ENCODE data around the gene AADACL3.

AADACL3 gene

GRCh38 chr1:12754738-12755137, 38.8 kb downstream of the AADACL3 start:
- H3K9me3 ChIP-seq (ENCODE audit: control insufficient read depth, low read depth, low read length) = no peaks in the 10 kb centered on the region
- no peak overlapping the region for H3K4me3 ChIP-seq (ENCODE audit: low read length)
- no peak overlapping the region for H3K27ac ChIP-seq (ENCODE audit: low read length)
- no peak overlapping the region for H3K9ac ChIP-seq (ENCODE audit: low read length)
- H3K4me1 ChIP-seq (ENCODE audit: control insufficient read depth, low read depth, low read length) = no peaks in the 10 kb centered on the region
- H3K27me3 ChIP-seq (ENCODE audit: control insufficient read depth, insufficient read depth, low read length) = no peaks in the 10 kb centered on the region
- H3K36me3 ChIP-seq (ENCODE audit: control insufficient read depth, low read depth, low read length) = no peaks in the 10 kb centered on the region

GRCh38 chr1:12756273-12756672, 40.4 kb downstream of the AADACL3 start:
- no peaks in the 10 kb centered on the region for H3K36me3 ChIP-seq (ENCODE audit: control insufficient read depth, low read depth, low read length)
- no peak overlapping the region for H3K9ac ChIP-seq (ENCODE audit: low read length)
- H3K9me3 ChIP-seq (ENCODE audit: control insufficient read depth, low read depth, low read length) = no peaks in the 10 kb centered on the region
- no peak overlapping the region for H3K27ac ChIP-seq (ENCODE audit: low read length)
- no peaks in the 10 kb centered on the region for H3K27me3 ChIP-seq (ENCODE audit: control insufficient read depth, insufficient read depth, low read length)
- no peak overlapping the region for H3K4me3 ChIP-seq (ENCODE audit: low read length)
- no peaks in the 10 kb centered on the region for H3K4me1 ChIP-seq (ENCODE audit: control insufficient read depth, low read depth, low read length)

- Histone ChIP-seq H3K4me1 (ENCODE audit: control insufficient read depth, low read depth, low read length) (no peaks in the 10 kb centered on the region), H3K4me3 (ENCODE audit: low read length) (no peak overlapping the region), H3K9ac (ENCODE audit: low read length) (no peak overlapping the region), H3K27me3 (ENCODE audit: control insufficient read depth, insufficient read depth, low read length) (no peaks in the 10 kb centered on the region), H3K36me3 (ENCODE audit: control insufficient read depth, low read depth, low read length) (no peaks in the 10 kb centered on the region), H3K9me3 (ENCODE audit: control insufficient read depth, low read depth, low read length) (no peaks in the 10 kb centered on the region), H3K27ac (ENCODE audit: low read length) (no peak overlapping the region)
These were observed 41.0 kb downstream of the AADACL3 start for GRCh38 chr1:12756768-12757413.

DNA sequence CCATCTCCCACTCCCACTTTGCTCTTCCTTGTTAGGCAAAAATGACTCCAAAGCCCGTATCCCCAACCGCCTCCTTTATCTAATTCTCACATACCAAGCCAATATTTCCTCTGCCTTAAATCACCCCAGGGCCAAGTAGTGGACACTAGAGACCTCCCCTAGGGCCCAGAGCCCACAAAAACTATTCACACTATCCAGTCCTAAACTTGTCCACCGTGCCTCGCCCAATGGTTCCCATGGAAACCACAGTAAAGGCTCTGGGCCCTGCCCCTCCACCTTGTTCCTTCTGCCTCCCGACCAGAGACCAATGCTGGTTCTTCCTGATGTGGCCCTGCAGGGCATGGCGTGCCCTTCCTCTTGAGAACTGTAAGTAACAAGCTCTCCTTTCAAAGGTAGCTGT, 41.9 kb downstream of the AADACL3 start:
- H3K36me3 ChIP-seq (ENCODE audit: control insufficient read depth, low read depth, low read length) = no peaks in the 10 kb centered on the region
- no peaks in the 10 kb centered on the region for H3K9me3 ChIP-seq (ENCODE audit: control insufficient read depth, low read depth, low read length)
- no peak overlapping the region for H3K27ac ChIP-seq (ENCODE audit: low read length)
- no peak overlapping the region for H3K4me3 ChIP-seq (ENCODE audit: low read length)
- no peak overlapping the region for H3K9ac ChIP-seq (ENCODE audit: low read length)
- no peaks in the 10 kb centered on the region for H3K27me3 ChIP-seq (ENCODE audit: control insufficient read depth, insufficient read depth, low read length)
- no peaks in the 10 kb centered on the region for H3K4me1 ChIP-seq (ENCODE audit: control insufficient read depth, low read depth, low read length)

DNA sequence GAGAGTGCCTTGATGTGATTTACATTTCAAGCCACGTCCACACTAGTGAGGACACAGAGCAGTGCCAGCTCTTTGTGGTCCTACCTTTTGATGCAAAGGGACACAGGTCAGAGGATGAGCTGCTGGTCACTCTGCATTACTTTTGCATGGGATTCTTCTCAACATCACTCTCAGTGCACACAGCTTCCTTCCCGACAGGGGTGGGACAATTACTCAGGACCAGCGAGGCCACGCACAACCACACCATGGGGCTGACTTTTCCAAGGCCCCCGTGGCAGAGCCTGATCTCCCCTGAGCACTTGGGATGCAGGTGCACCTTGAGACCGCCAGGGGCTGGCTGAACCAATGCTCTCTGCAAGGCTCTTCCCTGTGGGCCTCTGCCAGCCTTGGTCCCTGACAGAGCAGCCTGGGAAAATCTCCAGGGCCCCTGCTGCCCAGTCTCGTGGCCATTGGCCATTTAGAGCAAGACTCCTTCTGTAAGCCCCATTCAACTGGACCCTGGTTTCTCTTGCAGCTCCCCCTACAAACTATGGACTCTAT, 44.4 kb downstream of the AADACL3 start:
- no peaks in the 10 kb centered on the region for H3K9me3 ChIP-seq (ENCODE audit: control insufficient read depth, low read depth, low read length)
- H3K36me3 ChIP-seq (ENCODE audit: control insufficient read depth, low read depth, low read length) = no peaks in the 10 kb centered on the region
- H3K9ac ChIP-seq (ENCODE audit: low read length) = no peak overlapping the region
- H3K4me1 ChIP-seq (ENCODE audit: control insufficient read depth, low read depth, low read length) = no peaks in the 10 kb centered on the region
- no peak overlapping the region for H3K27ac ChIP-seq (ENCODE audit: low read length)
- no peak overlapping the region for H3K4me3 ChIP-seq (ENCODE audit: low read length)
- no peaks in the 10 kb centered on the region for H3K27me3 ChIP-seq (ENCODE audit: control insufficient read depth, insufficient read depth, low read length)

- Histone ChIP-seq H3K4me1 (ENCODE audit: control insufficient read depth, low read depth, low read length) (no peaks in the 10 kb centered on the region), H3K27me3 (ENCODE audit: control insufficient read depth, insufficient read depth, low read length) (no peaks in the 10 kb centered on the region), H3K9me3 (ENCODE audit: control insufficient read depth, low read depth, low read length) (no peaks in the 10 kb centered on the region), H3K9ac (ENCODE audit: low read length) (no peak overlapping the region), H3K36me3 (ENCODE audit: control insufficient read depth, low read depth, low read length) (no peaks in the 10 kb centered on the region), H3K4me3 (ENCODE audit: low read length) (no peak overlapping the region), H3K27ac (ENCODE audit: low read length) (no peak overlapping the region)
These were observed 45.9 kb downstream of the AADACL3 start for GRCh38 chr1:12761781-12762180.

GRCh38 chr1:12762766-12763165, 46.9 kb downstream of the AADACL3 start:
- no peaks in the 10 kb centered on the region for H3K36me3 ChIP-seq (ENCODE audit: control insufficient read depth, low read depth, low read length)
- H3K4me3 ChIP-seq (ENCODE audit: low read length) = no peak overlapping the region
- no peak overlapping the region for H3K27ac ChIP-seq (ENCODE audit: low read length)
- no peaks in the 10 kb centered on the region for H3K4me1 ChIP-seq (ENCODE audit: control insufficient read depth, low read depth, low read length)
- no peaks in the 10 kb centered on the region for H3K9me3 ChIP-seq (ENCODE audit: control insufficient read depth, low read depth, low read length)
- H3K9ac ChIP-seq (ENCODE audit: low read length) = no peak overlapping the region
- no peaks in the 10 kb centered on the region for H3K27me3 ChIP-seq (ENCODE audit: control insufficient read depth, insufficient read depth, low read length)

GRCh38 chr1:12763479-12763878, 47.6 kb downstream of the AADACL3 start:
- Histone ChIP-seq H3K9me3 (ENCODE audit: control insufficient read depth, low read depth, low read length) (no peaks in the 10 kb centered on the region), H3K4me3 (ENCODE audit: low read length) (no peak overlapping the region), H3K27me3 (ENCODE audit: control insufficient read depth, insufficient read depth, low read length) (no peaks in the 10 kb centered on the region), H3K9ac (ENCODE audit: low read length) (no peak overlapping the region), H3K27ac (ENCODE audit: low read length) (no peak overlapping the region), H3K36me3 (ENCODE audit: control insufficient read depth, low read depth, low read length) (no peaks in the 10 kb centered on the region), H3K4me1 (ENCODE audit: control insufficient read depth, low read depth, low read length) (no peaks in the 10 kb centered on the region)

DNA sequence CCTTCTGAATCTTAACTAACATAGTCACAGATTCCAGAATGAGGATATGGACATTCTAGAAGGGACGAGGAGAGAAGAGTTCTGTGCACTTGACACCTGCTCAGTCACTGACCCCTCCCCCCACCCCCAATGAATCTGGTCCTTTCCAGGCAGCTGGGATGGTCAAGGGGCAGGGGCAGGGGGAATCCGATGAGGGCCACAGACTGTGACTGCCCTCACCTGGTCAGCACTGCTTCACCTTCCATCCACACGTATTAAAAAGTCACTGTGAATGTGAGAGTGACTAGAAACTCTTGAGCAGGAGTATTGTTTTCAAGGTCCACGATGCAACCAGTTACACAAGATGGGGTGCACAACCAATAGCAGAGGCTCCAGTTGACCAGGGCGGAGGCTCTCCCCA, 48.1 kb downstream of the AADACL3 start:
- Histone ChIP-seq H3K27ac (ENCODE audit: low read length) (no peak overlapping the region), H3K27me3 (ENCODE audit: control insufficient read depth, insufficient read depth, low read length) (no peaks in the 10 kb centered on the region), H3K9ac (ENCODE audit: low read length) (no peak overlapping the region)

GRCh38 chr1:12769031-12769430, 53.1 kb downstream of the AADACL3 start:
- Histone ChIP-seq H3K36me3 (ENCODE audit: control insufficient read depth, low read depth, low read length) (no peaks in the 10 kb centered on the region), H3K9me3 (ENCODE audit: control insufficient read depth, low read depth, low read length) (no peaks in the 10 kb centered on the region), H3K27me3 (ENCODE audit: control insufficient read depth, insufficient read depth, low read length) (no peaks in the 10 kb centered on the region), H3K4me3 (ENCODE audit: low read length) (no peak overlapping the region), H3K9ac (ENCODE audit: low read length) (no peak overlapping the region), H3K27ac (ENCODE audit: low read length) (no peak overlapping the region), H3K4me1 (ENCODE audit: control insufficient read depth, low read depth, low read length) (no peaks in the 10 kb centered on the region)

More for the DNA sequence above, 48.1 kb downstream of the AADACL3 start:
- H3K4me1 ChIP-seq (ENCODE audit: control insufficient read depth, low read depth, low read length) = no peaks in the 10 kb centered on the region
- no peaks in the 10 kb centered on the region for H3K9me3 ChIP-seq (ENCODE audit: control insufficient read depth, low read depth, low read length)
- no peaks in the 10 kb centered on the region for H3K36me3 ChIP-seq (ENCODE audit: control insufficient read depth, low read depth, low read length)
- no peak overlapping the region for H3K4me3 ChIP-seq (ENCODE audit: low read length)

GRCh38 chr1:12769976-12770505, 54.1 kb downstream of the AADACL3 start:
- H3K4me1 ChIP-seq (ENCODE audit: control insufficient read depth, low read depth, low read length) = no peaks in the 10 kb centered on the region
- H3K4me3 ChIP-seq (ENCODE audit: low read length) = no peak overlapping the region
- H3K27ac ChIP-seq (ENCODE audit: low read length) = no peak overlapping the region
- H3K9me3 ChIP-seq (ENCODE audit: control insufficient read depth, low read depth, low read length) = no peaks in the 10 kb centered on the region
- no peaks in the 10 kb centered on the region for H3K27me3 ChIP-seq (ENCODE audit: control insufficient read depth, insufficient read depth, low read length)
- no peak overlapping the region for H3K9ac ChIP-seq (ENCODE audit: low read length)
- H3K36me3 ChIP-seq (ENCODE audit: control insufficient read depth, low read depth, low read length) = no peaks in the 10 kb centered on the region

- H3K4me3 ChIP-seq (ENCODE audit: low read length) = no peak overlapping the region
- H3K4me1 ChIP-seq (ENCODE audit: control insufficient read depth, low read depth, low read length) = no peaks in the 10 kb centered on the region
- H3K9ac ChIP-seq (ENCODE audit: low read length) = no peak overlapping the region
- H3K27me3 ChIP-seq (ENCODE audit: control insufficient read depth, insufficient read depth, low read length) = no peaks in the 10 kb centered on the region
- no peaks in the 10 kb centered on the region for H3K9me3 ChIP-seq (ENCODE audit: control insufficient read depth, low read depth, low read length)
- H3K27ac ChIP-seq (ENCODE audit: low read length) = no peak overlapping the region
- H3K36me3 ChIP-seq (ENCODE audit: control insufficient read depth, low read depth, low read length) = no peaks in the 10 kb centered on the region
These were observed 54.7 kb downstream of the AADACL3 start for GRCh38 chr1:12770620-12771019.

Data from iPS-18a (cell line).